Uterus (tissue), 4 donors: Measurements from ENCODE around the gene R3HDM2. TPM values are rescaled to one million over a fixed set of nuclear protein-coding genes. Genes with fewer than 3 reads are reported as not detected.

Experiments used
- DNase-seq, 2 donors: peaks; one replicate each; pipeline ENCODE4 v3.0.0-alpha.2; 2019 to 2020
- H3K27ac ChIP-seq, 2 donors: fragments of 200-600 bp; sonication (generic); 1 replicate in 1 of 2; 2 replicates in 1 of 2; pipeline ENCODE4 v1.5.1; 2016 to 2018
- H3K27me3 ChIP-seq, 2 donors: fragments of 200-600 bp; sonication (generic); one replicate each; pipeline ENCODE4 v1.5.1; 2018 to 2019; ENCODE audit warnings: control low read depth in 1 of 2
- H3K36me3 ChIP-seq, 2 donors: fragments of 200-600 bp; sonication (generic); one replicate each; pipeline ENCODE4 v1.5.1; 2019; ENCODE audit warnings: control low read depth in 1 of 2
- H3K4me1 ChIP-seq, 2 donors: fragments of 200-600 bp; sonication (generic); one replicate each; pipeline ENCODE4 v1.5.1; 2018 to 2019; ENCODE audit warnings: control low read depth in 1 of 2
- H3K4me3 ChIP-seq, 2 donors: fragments of 200-600 bp; sonication (generic); 1 replicate in 1 of 2; 2 replicates in 1 of 2; pipeline ENCODE4 v1.5.1; 2018 to 2019; ENCODE audit warnings: mild to moderate bottlenecking in 1 of 2
- H3K9me3 ChIP-seq, 2 donors: fragments of 200-600 bp; sonication (generic); one replicate each; pipeline ENCODE4 v1.5.1; 2019; ENCODE audit warnings: control low read depth in 1 of 2
- CTCF ChIP-seq, 4 experiments: fragments of 200-600 bp in 2 of 4; fragments of 450-650 bp in 2 of 4; sonication (generic) in 2 of 4; IDR thresholded peaks; one replicate each; pipeline ENCODE4 v1.5.1; 2016 to 2019; ENCODE audit warnings: antibody characterized with exemption in 4 of 4, mild to moderate bottlenecking in 2 of 4, moderate library complexity in 1 of 4
- POLR2A ChIP-seq, 2 donors: fragments of 450-650 bp; IDR thresholded peaks; one replicate each; pipeline ENCODE4 v1.6.1; 2016; ENCODE audit warnings: antibody characterized with exemption in 2 of 2, mild to moderate bottlenecking in 1 of 2, moderate library complexity in 1 of 2
- intact Hi-C: fragments of 100-400 bp; cut with DNase I; formaldehyde crosslinking; loops from one replicate; pipeline ENCODE4 v1.15.1; 2023; ENCODE audit warnings: low total_unique reads
- total RNA-seq, 4 donors: library from RNA; depleted of rRNA in 3 of 4; stranded (reverse); fragments of >200 nt in 3 of 4; gene quantifications; one replicate each; pipeline versions ENCODE4 v1.1.0 to v1.2.4, GENCODE V29; 2014 to 2023
- donor health status: DM: yes; HTN: yes; CAD: no.

Gene R3HDM2
- total RNA-seq, 4 donors from 2014 or later, result 9.4 to 89.0 (median 34.2) TPM

GRCh38 chr12:57467212-57467874, 36.5 kb upstream of the R3HDM2 start:
- no peaks in the 10 kb centered on the region for H3K27me3 ChIP-seq
- H3K27ac ChIP-seq, result no peak overlapping the region
- H3K9me3 ChIP-seq, result no peaks in the 10 kb centered on the region
- H3K36me3 ChIP-seq, result no peaks in the 10 kb centered on the region
- intact Hi-C loops, result no loop called here
- H3K4me1 ChIP-seq, result no peaks in the 10 kb centered on the region
- no peak for DNase-seq
- TF ChIP-seq POLR2A (IDR thresholded peaks at IDR 0.05) (no peak), CTCF (IDR thresholded peaks at IDR 0.05) (no peak)
- H3K4me3 ChIP-seq, result no peak overlapping the region

GRCh38 chr12:57465747-57466505, 35.1 kb upstream of the R3HDM2 start:
- DNase-seq, result no peak
- peaks cover 0 to 5% of the 10 kb centered on the region in 2 donors for H3K4me1 ChIP-seq
- no peaks in the 10 kb centered on the region for H3K9me3 ChIP-seq
- no peaks in the 10 kb centered on the region for H3K36me3 ChIP-seq
- H3K27ac ChIP-seq, result no peak overlapping the region
- no peaks in the 10 kb centered on the region for H3K27me3 ChIP-seq
- no peak for TF ChIP-seq POLR2A (IDR thresholded peaks at IDR 0.05)
- TF ChIP-seq CTCF (IDR thresholded peaks at IDR 0.05), result no peak
- intact Hi-C loops, result no loop called here
- no peak overlapping the region for H3K4me3 ChIP-seq

GRCh38 chr12:57465030-57465746, 34.3 kb upstream of the R3HDM2 start:
- no peak for DNase-seq
- Histone ChIP-seq H3K36me3 (no peaks in the 10 kb centered on the region), H3K4me3 (no peak overlapping the region), H3K9me3 (no peaks in the 10 kb centered on the region), H3K27ac (no peak overlapping the region), H3K4me1 (peaks cover 3 to 11% of the 10 kb centered on the region in 2 donors), H3K27me3 (no peaks in the 10 kb centered on the region)
- intact Hi-C loops, result no loop called here
- TF ChIP-seq POLR2A (IDR thresholded peaks at IDR 0.05), result no peak
- TF ChIP-seq CTCF (IDR thresholded peaks at IDR 0.05), result no peak

- no peak overlapping the region for H3K27ac ChIP-seq
- peaks cover 3 to 11% of the 10 kb centered on the region in 2 donors for H3K4me1 ChIP-seq
- no peaks in the 10 kb centered on the region for H3K27me3 ChIP-seq
- DNase-seq, result no peak
- H3K4me3 ChIP-seq, result no peak overlapping the region
- TF ChIP-seq POLR2A (IDR thresholded peaks at IDR 0.05) (no peak), CTCF (IDR thresholded peaks at IDR 0.05) (no peak)
- H3K9me3 ChIP-seq, result no peaks in the 10 kb centered on the region
- no peaks in the 10 kb centered on the region for H3K36me3 ChIP-seq
- intact Hi-C loops, result no loop called here
Measured at GRCh38 chr12:57464569-57464968, 33.7 kb upstream of the R3HDM2 start.

GRCh38 chr12:57462912-57463253, 32.0 kb upstream of the R3HDM2 start:
- H3K9me3 ChIP-seq, result no peaks in the 10 kb centered on the region
- H3K4me1 ChIP-seq, result peaks cover 3 to 11% of the 10 kb centered on the region in 2 donors
- no peaks in the 10 kb centered on the region for H3K36me3 ChIP-seq
- TF ChIP-seq CTCF (IDR thresholded peaks at IDR 0.05), result no peak
- peak overlapping the region; percentile 88 to 89 for H3K27ac ChIP-seq
- H3K27me3 ChIP-seq, result no peaks in the 10 kb centered on the region
- intact Hi-C loops, result no loop called here
- DNase-seq, result no peak
- H3K4me3 ChIP-seq, result no peak overlapping the region
